ENCODE results near the gene DAD1. TPM values are rescaled to one million over a fixed set of nuclear protein-coding genes. Genes with fewer than 3 reads are reported as not detected.
"Not testable (repeated sequence)": the region's sequence is repeated elsewhere in the genome, so short reads cannot be mapped to it uniquely, and the experiment has no call there.

The DAD1 gene
- total RNA-seq, 1 donor: 195 TPM

DNA sequence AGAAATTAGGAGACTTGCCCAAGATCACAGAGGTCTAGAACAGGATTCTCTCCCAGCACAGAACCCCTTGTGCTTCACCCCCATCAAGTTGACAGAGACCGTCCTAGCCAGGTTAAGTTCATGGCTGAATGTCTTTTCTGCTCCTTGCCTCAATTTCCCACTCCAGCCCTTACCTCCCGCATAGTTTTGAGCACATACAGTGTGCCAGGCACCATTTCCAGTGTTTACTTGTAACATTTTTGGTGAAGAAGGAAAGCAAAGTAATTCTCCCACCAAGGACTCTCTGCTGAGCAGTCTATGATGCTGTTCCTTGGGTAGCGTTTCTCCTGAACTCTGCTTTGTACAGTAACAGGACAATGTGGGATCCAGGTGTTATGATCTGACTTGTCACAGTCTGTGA is 10.3 kb upstream of the DAD1 start:
- no peak for DNase-seq (ENCODE audit: low read depth in 2 of 3, low spot score in 2 of 3)

DNA sequence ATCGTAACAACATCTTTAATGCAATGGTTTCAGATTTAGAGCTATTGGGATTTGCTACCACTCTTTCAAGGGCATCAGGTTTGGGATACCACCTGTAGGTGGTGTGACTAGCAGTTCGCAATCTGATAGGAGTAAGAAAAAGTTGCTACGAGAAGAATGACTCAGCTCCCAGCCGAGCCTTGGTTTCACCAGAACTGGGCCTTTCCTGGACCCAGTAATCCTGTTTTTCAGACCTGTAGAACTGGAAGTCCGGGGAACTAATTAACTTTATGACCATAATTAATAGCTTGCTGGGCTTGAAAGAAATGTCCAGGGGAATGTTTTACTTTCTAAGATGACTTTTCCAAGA is 9.8 kb upstream of the DAD1 start:
- peak in 2 of 3 donors; percentile 45 to 48 for DNase-seq (ENCODE audit: low read depth in 2 of 3, low spot score in 2 of 3)

GRCh38 chr14:22598099-22598895 is 9.3 kb upstream of the DAD1 start, which contains the start of gene ABHD4:
Gene ABHD4, plus strand, starts transcription at chr14:22598300. Its CDS starts 7 bp downstream, at chr14:22598307.
- DNase-seq (ENCODE audit: low read depth in 2 of 3, low spot score in 2 of 3): peak; percentile 28 to 72 (median 67)

DNA sequence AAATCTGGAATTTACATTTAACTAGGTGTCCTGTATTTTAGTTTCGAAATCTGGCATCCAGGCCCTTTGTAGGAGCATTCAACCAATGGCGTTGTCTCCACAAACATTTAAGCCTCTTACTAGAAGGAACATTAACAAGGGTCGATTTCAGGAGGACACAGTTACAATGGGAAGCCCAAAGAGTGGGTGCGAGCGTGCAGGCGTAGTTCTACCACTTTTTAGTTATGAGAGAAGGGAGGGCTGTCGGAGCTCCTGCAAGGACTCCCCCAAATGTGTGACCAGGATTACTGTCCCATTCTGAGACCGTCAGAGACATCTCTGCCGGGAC is 8.7 kb upstream of the DAD1 start:
- DNase-seq (ENCODE audit: low read depth in 2 of 3, low spot score in 2 of 3): no peak

GRCh38 chr14:22597265-22597664 is 8.2 kb upstream of the DAD1 start:
- no peak for DNase-seq (ENCODE audit: low read depth in 2 of 3, low spot score in 2 of 3)

DNA sequence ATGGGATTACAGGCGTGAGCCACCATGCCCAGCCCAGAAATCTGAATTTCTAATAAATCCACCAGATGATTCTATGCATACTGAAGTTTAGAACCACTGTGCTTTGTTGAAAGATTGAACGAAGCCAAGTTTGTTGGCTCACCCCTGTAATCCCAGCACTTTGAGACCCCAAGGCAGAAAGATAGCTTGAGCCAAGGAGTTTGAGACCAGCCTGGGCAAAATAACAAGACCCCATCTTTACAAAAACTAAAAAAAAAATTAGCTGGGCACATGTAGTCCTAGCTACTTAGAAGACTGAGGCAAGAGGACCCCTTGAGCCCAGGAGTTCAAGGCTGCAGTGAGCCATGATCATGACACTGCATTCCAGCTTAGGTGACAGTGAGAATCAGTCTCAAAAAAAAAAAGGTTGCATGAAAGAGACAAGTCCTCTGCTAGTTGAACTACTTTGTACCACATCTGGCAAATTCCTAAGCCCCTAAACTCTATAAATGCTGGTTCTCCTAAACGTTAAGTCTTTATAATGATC is 7.4 kb upstream of the DAD1 start:
- no peak for DNase-seq (ENCODE audit: low read depth in 2 of 3, low spot score in 2 of 3)

DNA sequence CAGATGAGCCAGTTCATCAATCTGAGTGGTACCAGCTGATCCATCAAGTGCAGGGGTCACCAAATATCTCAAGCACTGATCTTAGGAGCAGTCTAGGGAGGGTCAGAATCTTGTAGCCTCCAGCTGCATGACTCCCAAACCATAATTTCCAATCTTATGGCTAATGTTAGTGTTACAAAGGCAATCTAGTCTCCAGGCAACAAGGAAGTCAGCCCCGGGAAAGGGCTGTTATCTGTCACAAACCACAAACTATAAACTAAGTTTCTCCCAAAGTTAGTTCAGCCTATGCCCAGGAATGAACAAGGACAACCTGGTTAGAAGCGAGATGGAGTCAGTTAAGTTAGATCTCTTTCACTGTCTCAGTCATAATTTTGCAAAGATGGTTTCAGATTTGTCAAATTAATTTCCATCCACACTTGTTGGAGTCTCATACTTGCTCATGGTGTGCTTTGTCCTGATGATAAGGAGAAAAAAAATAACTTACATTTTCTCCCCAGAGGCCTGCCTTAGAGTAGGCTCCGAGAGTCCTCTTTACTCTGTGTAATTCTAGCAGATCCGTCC is 5.2 kb upstream of the DAD1 start:
- DNase-seq (ENCODE audit: low read depth in 2 of 3, low spot score in 2 of 3): no peak

GRCh38 chr14:22593601-22594000 is 4.6 kb upstream of the DAD1 start:
- DNase-seq (ENCODE audit: low read depth in 2 of 3, low spot score in 2 of 3): no peak

GRCh38 chr14:22593189-22593588 is 4.2 kb upstream of the DAD1 start:
- DNase-seq (ENCODE audit: low read depth in 2 of 3, low spot score in 2 of 3): no peak

- DNase-seq (ENCODE audit: low read depth in 2 of 3, low spot score in 2 of 3): no peak
These were observed 413 bp downstream of the DAD1 start for GRCh38 chr14:22588526-22589095.

DNA sequence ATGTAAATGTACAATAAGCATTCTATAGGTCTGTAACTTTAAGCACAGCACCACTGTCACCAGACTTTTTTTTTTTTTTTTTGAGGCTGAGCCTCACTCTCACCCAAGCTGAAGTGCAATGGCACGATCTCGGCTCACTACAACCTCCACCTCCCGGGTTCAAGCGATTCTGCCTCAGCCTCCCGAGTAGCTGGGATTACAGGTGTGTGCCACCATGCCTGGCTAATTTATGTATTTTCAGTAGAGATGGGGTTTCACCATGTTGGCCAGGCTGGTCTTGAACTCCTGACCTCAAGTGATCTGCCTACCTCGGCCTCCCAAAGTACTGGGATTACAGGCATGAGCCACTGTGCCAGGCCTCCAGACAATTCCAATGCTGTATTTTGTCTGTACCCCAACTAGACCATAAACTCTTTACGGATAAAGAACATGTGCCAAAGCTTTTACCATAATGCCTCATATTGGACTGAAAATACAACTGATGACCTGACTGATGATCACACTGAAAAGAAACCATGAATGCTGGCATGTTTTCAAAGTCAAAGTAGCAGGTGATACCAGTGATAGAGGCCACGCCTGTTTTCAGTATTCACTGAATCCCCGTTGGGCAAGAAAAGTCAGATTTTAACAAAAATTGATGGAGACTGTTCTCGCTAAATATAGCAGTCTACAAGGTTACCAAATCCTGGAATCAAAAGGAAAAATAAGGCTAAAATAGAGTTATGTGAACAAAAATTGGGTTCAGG is 1.2 kb downstream of the DAD1 start:
- DNase-seq (ENCODE audit: low read depth in 2 of 3, low spot score in 2 of 3): not testable (repeated sequence)

DNA sequence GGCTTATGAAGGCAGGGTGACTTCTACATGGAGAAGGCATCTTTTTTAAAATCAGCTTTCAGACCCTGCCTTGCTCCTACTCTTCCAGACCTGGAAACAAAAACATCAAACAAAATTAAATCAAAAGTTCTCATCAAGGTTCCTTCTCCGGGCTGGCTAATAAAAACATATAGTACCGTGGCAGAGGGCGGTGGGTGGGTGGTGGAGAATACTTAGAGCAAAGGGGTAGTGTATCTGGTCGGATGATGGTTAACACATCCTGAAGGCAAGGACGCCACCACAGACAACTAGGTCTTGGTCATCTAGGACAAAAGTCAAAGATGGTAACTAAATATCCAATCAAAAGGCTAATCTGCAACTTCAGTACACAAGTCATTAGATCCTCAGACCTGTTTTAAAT is 1.8 kb downstream of the DAD1 start:
- DNase-seq (ENCODE audit: low read depth in 2 of 3, low spot score in 2 of 3): no peak

DNA sequence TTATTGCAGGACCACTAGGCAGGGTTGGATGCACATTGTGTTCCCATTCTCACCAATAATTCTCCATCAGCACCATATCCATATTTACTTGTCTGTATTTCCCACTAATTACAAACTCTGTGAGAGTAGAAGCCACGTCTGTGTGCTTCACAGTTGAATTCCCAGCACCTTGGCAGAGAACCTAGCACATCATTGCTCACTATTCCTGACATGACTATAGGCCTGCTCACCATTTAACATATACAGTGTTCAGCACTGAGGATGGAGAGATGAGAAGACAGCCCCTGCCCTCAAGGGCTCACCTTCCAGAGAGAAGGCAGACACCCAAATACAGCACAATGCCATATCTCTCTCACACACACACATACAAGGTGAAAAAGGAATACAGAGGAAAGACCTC is 5.0 kb downstream of the DAD1 start:
- no peak for DNase-seq (ENCODE audit: low read depth in 2 of 3, low spot score in 2 of 3)

DNA sequence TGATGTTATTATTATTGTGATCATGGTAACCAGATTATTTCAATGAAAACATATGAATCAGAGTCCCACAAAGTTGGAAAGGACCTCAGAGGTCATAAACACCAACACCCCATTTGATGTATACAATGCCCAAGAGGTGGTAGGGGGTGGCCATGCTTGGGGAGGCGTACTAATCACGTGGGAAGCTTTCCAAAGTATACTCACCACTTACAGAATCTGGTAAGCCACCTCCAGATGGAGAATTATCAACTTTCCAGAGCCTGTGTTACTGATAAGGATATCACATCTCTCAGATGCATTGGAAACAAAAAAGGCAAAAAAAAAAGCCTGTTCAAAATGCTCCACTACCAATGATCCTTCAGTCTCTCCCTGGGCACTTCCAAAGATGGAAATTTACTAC is 8.4 kb downstream of the DAD1 start:
- no peak for DNase-seq (ENCODE audit: low read depth in 2 of 3, low spot score in 2 of 3)

- DNase-seq (ENCODE audit: low read depth in 2 of 3, low spot score in 2 of 3): no peak
These were observed 9.1 kb downstream of the DAD1 start for GRCh38 chr14:22579881-22580280.

DNA sequence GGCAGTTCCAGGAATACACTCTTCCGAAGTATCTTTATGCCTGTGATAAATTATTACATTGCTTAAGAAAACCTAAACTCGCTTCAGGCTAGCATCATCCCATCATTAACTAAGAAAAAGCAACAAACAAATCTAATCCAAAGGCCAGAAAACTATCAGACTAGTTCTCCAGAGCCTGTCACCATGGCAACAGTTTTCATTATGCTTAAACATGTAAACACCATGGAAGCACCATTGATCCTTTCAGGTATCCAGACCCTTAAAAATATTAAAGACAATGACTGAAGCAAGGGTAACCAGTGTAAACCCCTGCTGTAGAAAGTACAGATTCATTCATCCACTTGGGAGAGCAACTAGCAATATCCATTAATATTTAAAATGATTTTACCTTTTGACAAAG is 9.8 kb downstream of the DAD1 start:
- no peak for DNase-seq (ENCODE audit: low read depth in 2 of 3, low spot score in 2 of 3)

DNA sequence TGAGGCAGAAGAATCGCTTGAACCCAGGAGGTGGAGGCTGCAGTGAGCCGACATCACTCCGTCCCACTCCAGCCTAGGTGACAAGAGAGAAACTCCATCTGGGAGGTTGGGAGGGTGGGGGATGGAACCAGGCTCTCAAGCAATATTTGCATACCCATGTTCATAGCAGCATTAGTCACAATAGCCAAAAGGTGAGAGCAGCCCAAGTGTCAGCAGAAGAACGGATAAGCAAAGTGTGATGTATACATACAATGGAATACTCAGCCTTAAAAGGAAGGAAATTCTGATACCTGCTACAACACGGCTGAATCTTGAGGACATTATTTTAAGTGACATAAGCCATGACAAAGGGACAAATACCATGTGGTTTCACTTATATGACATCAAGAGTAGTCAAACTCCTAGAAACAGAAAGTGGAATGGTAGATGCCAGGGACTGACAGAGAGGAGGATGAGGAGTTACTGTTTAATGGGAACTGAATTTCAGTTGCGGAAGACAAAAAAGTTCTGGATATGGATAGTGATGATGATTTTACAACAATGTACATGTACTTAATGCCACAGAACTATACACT is 11.6 kb downstream of the DAD1 start:
- no peak for DNase-seq (ENCODE audit: low read depth in 2 of 3, low spot score in 2 of 3)

DNA sequence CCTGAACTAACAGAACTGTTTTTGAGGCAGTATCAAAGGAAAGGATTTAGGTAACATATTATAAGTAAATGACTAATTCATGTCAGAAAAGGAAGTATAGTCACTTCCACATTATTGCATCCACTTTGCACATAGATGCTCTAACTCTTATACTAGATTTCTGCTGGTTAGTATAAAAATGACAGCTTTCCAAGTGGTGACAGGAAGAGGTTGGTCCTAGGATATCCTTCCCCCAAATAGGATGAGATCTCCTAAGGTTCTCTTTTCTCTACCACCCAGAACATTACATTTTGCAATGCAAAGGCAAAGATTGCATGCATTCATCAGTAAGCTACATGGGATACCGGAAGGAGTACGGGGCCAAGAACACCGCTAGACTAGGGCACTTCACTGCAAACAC is 15.2 kb downstream of the DAD1 start:
- DNase-seq (ENCODE audit: low read depth in 2 of 3, low spot score in 2 of 3): no peak

DNA sequence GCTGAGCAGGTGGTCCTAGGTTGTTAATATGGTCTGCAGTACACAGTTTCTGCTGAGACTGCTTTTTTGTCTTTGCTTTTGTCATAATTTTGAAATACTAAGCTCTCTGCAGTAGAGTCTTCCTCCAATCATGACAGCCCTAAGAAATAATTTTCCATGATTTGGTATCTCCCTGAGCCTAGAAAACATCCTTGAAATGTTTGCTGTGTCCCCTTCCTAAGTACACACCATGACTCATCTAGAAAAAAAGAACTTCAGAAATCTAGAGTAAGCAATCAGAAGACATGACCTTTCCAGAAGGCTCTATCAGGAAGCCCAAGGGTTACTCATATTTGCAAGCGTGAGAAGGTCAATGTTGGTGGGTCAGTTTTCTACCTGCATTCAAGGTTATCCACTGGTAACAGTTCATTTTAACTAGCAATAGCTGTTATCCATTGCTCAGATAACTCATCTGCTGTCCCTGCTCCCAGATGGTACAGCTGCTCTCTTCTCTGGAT is 16.4 kb downstream of the DAD1 start:
- DNase-seq (ENCODE audit: low read depth in 2 of 3, low spot score in 2 of 3): no peak

DNA sequence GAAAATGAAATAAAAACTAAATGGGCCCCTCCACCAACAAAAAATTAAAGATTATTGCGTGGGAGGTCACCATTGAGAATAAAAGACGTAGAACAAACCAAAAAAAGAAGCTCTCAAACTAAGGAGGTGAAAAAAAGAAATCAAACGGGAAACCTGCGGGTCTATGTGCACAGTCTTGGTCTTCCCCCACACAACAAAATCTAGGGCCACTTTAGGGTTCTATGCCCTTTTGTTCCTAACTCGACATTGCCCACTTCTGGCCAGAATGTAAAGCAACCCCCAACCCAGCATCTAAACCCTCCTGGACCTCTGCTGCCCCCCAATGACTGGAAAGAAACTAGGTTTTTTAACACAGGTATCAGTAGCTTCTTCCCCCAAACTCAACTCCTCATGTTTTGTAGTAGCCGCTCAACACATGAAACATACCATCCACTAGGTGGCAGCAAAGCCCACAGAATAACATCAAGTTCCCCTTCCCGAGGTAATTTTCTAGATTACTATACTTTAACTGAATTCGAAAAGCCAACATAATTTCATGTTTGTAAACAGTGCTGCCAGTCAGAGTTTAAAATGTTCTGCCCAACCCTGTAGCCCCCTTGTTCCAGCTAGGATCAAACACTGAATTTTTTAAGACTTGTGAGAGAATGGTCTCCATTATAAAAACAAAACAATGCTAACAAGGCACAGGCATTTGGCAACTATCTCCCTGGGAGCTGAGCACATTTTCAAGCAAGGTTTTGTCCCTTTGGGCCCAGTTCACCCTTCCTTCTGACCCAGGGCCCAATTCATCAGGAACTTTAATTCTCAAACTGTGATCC is 18.7 kb downstream of the DAD1 start:
- DNase-seq (ENCODE audit: low read depth in 2 of 3, low spot score in 2 of 3): peak; percentile 86 to 98 (median 94)
